GM12878 (cell line): ENCODE measurements around the gene RPL9. TPM values are rescaled to one million over a fixed set of nuclear protein-coding genes. Genes with fewer than 3 reads are reported as not detected.

Source experiments
- ATAC-seq: fragments of 200-7000 bp; cut with Tn5 transposase; 3 replicates; pipeline ENCODE4 v1.9.1; 2020; ENCODE audit warnings: mild to moderate bottlenecking, moderate library complexity
- BruUV-seq: library from RNA; stranded (reverse); fragments of 400-500 nt; replicated peaks from 2 replicates; lab custom pipeline; 2021; lab: Mats Ljungman, UMichigan
- CTCF ChIA-PET: fragments of 300-600 bp; sonication (Branson Sonifier 250); formaldehyde crosslinking; extraction: SDS; loops from one replicate; lab custom pipeline; 2021; ENCODE audit warnings: inconsistent platforms; lab: Yijun Ruan, JAX
- POLR2A ChIA-PET: fragments of 350-600 bp; formaldehyde crosslinking; extraction: SDS; loops from one replicate; lab custom pipeline; 2021; ENCODE audit warnings: inconsistent platforms; lab: Charles Lee
- RAD21 ChIA-PET: fragments of 300-600 bp; sonication (Branson Sonifier 250); formaldehyde crosslinking; loops from one replicate; lab custom pipeline; 2023; ENCODE audit warnings: antibody characterized with exemption; ENCODE audit not compliant: unreplicated experiment; lab: Charles Lee
- SMC1A ChIA-PET: fragments of 300-600 bp; sonication (Branson Sonifier 250); formaldehyde crosslinking; loops from one replicate; lab custom pipeline; 2023; ENCODE audit not compliant: unreplicated experiment, uncharacterized antibody; lab: Charles Lee
- DNase-seq: peaks from one replicate; pipeline ENCODE4 v3.0.0-alpha.2; 2011; ENCODE audit warnings: low read depth, low spot score
- FAIRE-seq: peaks from 3 replicates; lab custom pipeline; 2011; peaks lifted over from hg19 to GRCh38; lab: Jason Lieb, UNC
- H2AFZ ChIP-seq: 2 replicates; pipeline ENCODE4 v1.6.0; 2011; ENCODE audit warnings: low read depth, low read length, control low read depth; ENCODE audit not compliant: control insufficient read depth
- H3K27ac ChIP-seq: 2 replicates; pipeline ENCODE4 v1.5.1; 2011; ENCODE audit warnings: control low read depth; ENCODE audit not compliant: control insufficient read depth, insufficient read depth
- H3K27me3 ChIP-seq, 2 experiments: replicated peaks in 1 of 2; 2 replicates each; pipeline versions ENCODE4 v1.6.0 to v1.6.1; 2011; ENCODE audit warnings: low read length in 1 of 2; ENCODE audit not compliant: control insufficient read depth in 2 of 2, insufficient read depth in 2 of 2
- H3K36me3 ChIP-seq, 2 experiments: 2 replicates each; pipeline ENCODE4 v1.5.1; 2011; ENCODE audit warnings: low read length in 1 of 2; ENCODE audit not compliant: control insufficient read depth in 2 of 2, insufficient read depth in 2 of 2
- H3K4me1 ChIP-seq: 2 replicates; pipeline ENCODE4 v1.6.1; 2011; ENCODE audit warnings: mild to moderate bottlenecking, low read length, moderate library complexity, mixed read lengths; ENCODE audit not compliant: control insufficient read depth, insufficient read depth
- H3K4me2 ChIP-seq: 2 replicates; pipeline ENCODE4 v1.6.0; 2011; ENCODE audit warnings: control low read depth; ENCODE audit not compliant: control insufficient read depth, insufficient read depth
- H3K4me3 ChIP-seq: fragments of 200-600 bp; sonication (generic); 2 replicates; pipeline ENCODE4 v1.5.1; 2016
- H3K79me2 ChIP-seq: 2 replicates; pipeline ENCODE4 v1.6.0; 2011; ENCODE audit warnings: low read length; ENCODE audit not compliant: control insufficient read depth, insufficient read depth
- H3K9ac ChIP-seq: 2 replicates; pipeline ENCODE4 v1.8.0; 2011; ENCODE audit warnings: low read length, control low read depth, mixed read lengths; ENCODE audit not compliant: control insufficient read depth, insufficient read depth
- H3K9me3 ChIP-seq: replicated peaks from 3 replicates; pipeline ENCODE4 v1.5.1; 2011; ENCODE audit warnings: mild to moderate bottlenecking, low read length; ENCODE audit not compliant: control insufficient read depth, insufficient read depth
- H4K20me1 ChIP-seq: 2 replicates; pipeline ENCODE4 v1.6.0; 2011; ENCODE audit not compliant: control insufficient read depth, insufficient read depth
- BACH1 ChIP-seq: fragments of 450-650 bp; IDR thresholded peaks from 2 replicates; pipeline ENCODE4 v1.6.1; 2017; ENCODE audit warnings: mild to moderate bottlenecking, borderline replicate concordance
- CBX5 ChIP-seq: sonication (generic); IDR thresholded peaks from 2 replicates; pipeline ENCODE4 v1.6.1; 2016; ENCODE audit warnings: low read depth, moderate library complexity, mild to moderate bottlenecking, inconsistent platforms
- CTCF ChIP-seq, 3 experiments: IDR thresholded peaks in 2 of 3; conservative IDR thresholded peaks in 1 of 3; 2 replicates each; pipeline ENCODE4 v1.5.1; 2011; ENCODE audit warnings: low read depth in 3 of 3, low read length in 3 of 3, mild to moderate bottlenecking in 3 of 3, control low read depth in 2 of 3, moderate library complexity in 2 of 3, inconsistent platforms in 1 of 3, mixed read lengths in 1 of 3; ENCODE audit not compliant: control insufficient read depth in 2 of 3, insufficient read depth in 1 of 3; ENCODE audit errors: extremely low read depth in 1 of 3
- CUX1 ChIP-seq: IDR thresholded peaks from 2 replicates; pipeline ENCODE4 v1.6.1; 2012; ENCODE audit warnings: improper control_type of control experiment, low read depth, low read length; ENCODE audit not compliant: insufficient replicate concordance
- ETV6 ChIP-seq, 2 experiments: fragments of 450-650 bp in 1 of 2; IDR thresholded peaks in 1 of 2; conservative IDR thresholded peaks in 1 of 2; 2 replicates each; pipeline ENCODE4 v1.6.1; 2014; ENCODE audit warnings: antibody characterized with exemption in 1 of 2, borderline replicate concordance in 1 of 2, low read depth in 1 of 2, mild to moderate bottlenecking in 1 of 2, moderate library complexity in 1 of 2
- FOXK2 ChIP-seq: fragments of 450-650 bp; IDR thresholded peaks from 2 replicates; pipeline ENCODE4 v1.6.1; 2017; ENCODE audit warnings: mild to moderate bottlenecking, moderate library complexity
- IRF3 ChIP-seq: fragments of 450-650 bp; IDR thresholded peaks from 2 replicates; pipeline ENCODE4 v1.6.1; 2014; ENCODE audit warnings: mild to moderate bottlenecking
- KDM1A ChIP-seq: fragments of 200-600 bp; sonication (generic); IDR thresholded peaks from 2 replicates; pipeline ENCODE4 v1.6.1; 2016; ENCODE audit warnings: borderline replicate concordance
- PML ChIP-seq: IDR thresholded peaks from 2 replicates; pipeline ENCODE4 v1.6.1; 2012; ENCODE audit warnings: low read length, inconsistent platforms
- POLR2AphosphoS5 ChIP-seq: IDR thresholded peaks from 2 replicates; pipeline ENCODE4 v1.6.1; 2011; ENCODE audit warnings: mild to moderate bottlenecking, low read length, inconsistent platforms
- RAD21 ChIP-seq: IDR thresholded peaks from 2 replicates; pipeline ENCODE4 v1.6.1; 2011; ENCODE audit warnings: mild to moderate bottlenecking, low read depth, low read length, moderate library complexity; ENCODE audit not compliant: insufficient read depth
- RCOR1 ChIP-seq: conservative IDR thresholded peaks from 2 replicates; pipeline ENCODE4 v1.6.1; 2012; ENCODE audit warnings: low read depth, low read length, improper control_type of control experiment
- TCF12 ChIP-seq: IDR thresholded peaks from 2 replicates; pipeline ENCODE4 v1.6.1; 2011; ENCODE audit warnings: low read depth, mild to moderate bottlenecking, low read length
- TCF7 ChIP-seq: IDR thresholded peaks from 2 replicates; pipeline ENCODE4 v1.6.1; 2014; ENCODE audit warnings: antibody characterized with exemption, borderline replicate concordance
- ZNF217 ChIP-seq: fragments of 450-650 bp; IDR thresholded peaks from 2 replicates; pipeline ENCODE4 v1.6.1; 2017; ENCODE audit warnings: antibody characterized with exemption, mild to moderate bottlenecking
- WGBS: methylation state at CpG from one replicate; pipeline ENCODE4 v1.1.6; 2016; ENCODE audit warnings: low lambda C conversion rate; ENCODE audit not compliant: insufficient replicate concordance, insufficient coverage; ENCODE audit errors: missing lambda C conversion rate; 5-methylcytosine and 5-hydroxymethylcytosine counted together
- in situ Hi-C: fragments of 300-500 bp; cut with MboI; formaldehyde crosslinking; loops from 9 replicates; pipeline ENCODE4 v1.14.3; 2018; ENCODE audit warnings: mixed read lengths
- intact Hi-C: fragments of 100-400 bp; cut with micrococcal nuclease; formaldehyde crosslinking; loops from one replicate; pipeline ENCODE4 v1.14.2; 2022; ENCODE audit not compliant: unreplicated experiment
- polyA plus RNA-seq, 11 experiments: library from polyadenylated mRNA; depleted of rRNA in 4 of 11; unstranded in 6 of 11; stranded (reverse) in 5 of 11; fragments of >200 nt; fragmentation: Nextera tagmentation in 4 of 11; fragmentation: Illumina TruSeq in 1 of 11; extraction: Ambion mirVana in 4 of 11; extraction: Trizol in 1 of 11; gene quantifications; 1 replicate in 1 of 11; 2 replicates in 10 of 11; pipeline versions ENCODE4 v1.2.1 to v1.2.3, GENCODE V29; 2011 to 2016; ENCODE audit warnings: inconsistent platforms in 2 of 11, missing spikeins in 2 of 11, low read depth in 1 of 11
- total RNA-seq, 4 experiments: library from RNA; depleted of rRNA in 3 of 4; stranded (reverse); fragments of >200 nt in 3 of 4; fragmentation: Illumina TruSeq in 1 of 4; extraction: Trizol in 1 of 4; gene quantifications; 2 replicates each; pipeline versions ENCODE4 v1.2.1 to v1.2.3, GENCODE V29; 2013 to 2021

RPL9 gene
- total and polyA plus RNA-seq, 10 of the 15 experiments (the other 5 are each of a cell fraction or from before 2014, with no cell fraction given) = 1,006 to 4,767 (median 2,910) TPM

GRCh38 chr4:39467464-39467863, 8.7 kb upstream of the RPL9 start (continued):
- TF ChIP-seq TCF12 = no peak
- TF ChIP-seq ETV6 (conservative IDR thresholded peaks at IDR 0.05 in 1 of 2, IDR thresholded peaks at IDR 0.05 in 1 of 2; ENCODE audit: borderline replicate concordance in 1 of 2, low read depth in 1 of 2) = no peak
- no peak for TF ChIP-seq CUX1

- Histone ChIP-seq H3K4me2 (no peak overlapping the region), H3K79me2 (no peaks in the 10 kb centered on the region; the same call in 1 of the 2 replicates), H3K9me3 (no peaks in the 10 kb centered on the region), H3K4me1 (peaks cover 7% of the 10 kb centered on the region), H4K20me1 (no peaks in the 10 kb centered on the region), H3K27me3 (no peaks in the 10 kb centered on the region), H2AFZ (no peak overlapping the region), H3K4me3 (no peak overlapping the region), H3K36me3 (peaks cover 2 to 27% of the 10 kb centered on the region in 2 experiments; a peak in 3 of 4 replicates), H3K9ac (no peak overlapping the region), H3K27ac (no peak overlapping the region)
- in situ Hi-C loops (no loop called here), intact Hi-C loops (loop anchor here (5.0 to 10.0 kb wide), 2 partner anchors 171 to 318 kb away; partner anchors contain the start of gene SMIM14)
- FAIRE-seq = no peak
- RAD21 ChIA-PET = interaction anchor here (0.8 to 1.4 kb wide), 4 partner anchors 166 to 509 kb away, joined by 3 to 6 read pairs (median 4); no protein-coding TSS in a partner anchor
- CTCF ChIA-PET = interaction anchor here (0.7 to 1.6 kb wide), 7 partner anchors 9 to 858 kb away, joined by 3 to 6 read pairs (median 3); no protein-coding TSS in a partner anchor
- no peak for DNase-seq
- BruUV-seq = no TSS peak
- SMC1A ChIA-PET = interaction anchor here (0.6 to 2.1 kb wide), 7 partner anchors 9 to 526 kb away, joined by 3 to 5 read pairs (median 3); no protein-coding TSS in a partner anchor
- POLR2A ChIA-PET = interaction anchor here (0.6 to 1.1 kb wide), 3 partner anchors 52 to 840 kb away, joined by 3 to 6 read pairs (median 3); no protein-coding TSS in a partner anchor
- ATAC-seq = no peak
- 79% methylated on average over 4 of the region's 4 CpGs for WGBS
- no peak for TF ChIP-seq RCOR1
- TF ChIP-seq PML = no peak
- TF ChIP-seq BACH1 = no peak
- TF ChIP-seq CBX5 = no peak
- no peak for TF ChIP-seq TCF7
- TF ChIP-seq CTCF (IDR thresholded peaks at IDR 0.05 in 2 of 3, conservative IDR thresholded peaks at IDR 0.05 in 1 of 3; ENCODE audit: control insufficient read depth in 2 of 3, extremely low read depth in 1 of 3, insufficient read depth in 1 of 3, low read depth in 3 of 3, low read length in 3 of 3) = no peak
- no peak for TF ChIP-seq ZNF217
- TF ChIP-seq IRF3 = no peak
- no peak for TF ChIP-seq FOXK2
- TF ChIP-seq POLR2AphosphoS5 = no peak
- no peak for TF ChIP-seq RAD21
- TF ChIP-seq KDM1A = no peak
Observed at GRCh38 chr4:39466747-39467146, 8.0 kb upstream of the RPL9 start.
